BJ (cell line): ENCODE measurements around the gene GPBAR1. TPM values are rescaled to one million over a fixed set of nuclear protein-coding genes. Genes with fewer than 3 reads are reported as not detected.
A peak's percentile ranks its signal among the peaks of the same experiment; 100 is the strongest.

Experiments used
- CTCF ChIA-PET: fragments of 350-600 bp; formaldehyde crosslinking; extraction: SDS; loops from one replicate; lab custom pipeline; 2021; ENCODE audit warnings: antibody characterized with exemption, inconsistent platforms; lab: Yijun Ruan, JAX
- POLR2A ChIA-PET: fragments of 300-600 bp; sonication (Branson Sonifier 250); formaldehyde crosslinking; extraction: SDS; loops from one replicate; lab custom pipeline; 2021; ENCODE audit warnings: antibody characterized with exemption; lab: Charles Lee
- DNase-seq: peaks from one replicate; pipeline ENCODE4 v3.0.0-alpha.2; 2011; ENCODE audit warnings: low read depth
- H3K27me3 ChIP-seq: 2 replicates; pipeline ENCODE4 v1.6.0; 2011; ENCODE audit warnings: low read length; ENCODE audit not compliant: control insufficient read depth, insufficient read depth
- H3K36me3 ChIP-seq: 2 replicates; pipeline ENCODE4 v1.5.1; 2011; ENCODE audit warnings: low read length; ENCODE audit not compliant: control insufficient read depth, insufficient read depth
- H3K4me3 ChIP-seq: 2 replicates; pipeline ENCODE4 v1.5.1; 2011; ENCODE audit warnings: low read depth, mild to moderate bottlenecking, control low read depth, low read length
- CTCF ChIP-seq: IDR thresholded peaks from 2 replicates; pipeline ENCODE4 v1.5.1; 2011; ENCODE audit warnings: low read depth, mild to moderate bottlenecking, control low read depth, inconsistent platforms, low read length, moderate library complexity; ENCODE audit not compliant: insufficient read depth
- polyA plus RNA-seq: library from polyadenylated mRNA; depleted of rRNA; stranded (reverse); fragments of >200 nt; gene quantifications from 2 replicates; pipeline ENCODE4 v1.2.3, GENCODE V29; 2011

The GPBAR1 gene
- polyA plus RNA-seq, 1 experiment: not detected

- CTCF ChIA-PET: interaction anchor here (1.0 to 3.7 kb wide), 3 partner anchors 28 to 63 kb away, joined by 3 to 12 read pairs (median 8); partner anchors contain the start of gene TMBIM1
- no peak for DNase-seq
- H3K36me3 ChIP-seq: peaks cover 26% of the 10 kb centered on the region
Observed at GRCh38 chr2:218229851-218230250, 31.0 kb upstream of the GPBAR1 start.

GRCh38 chr2:218230882-218231281 lies 29.9 kb upstream of the GPBAR1 start:
- 0 out of 2 replicates have a peak, but pooled peaks have one; percentile 6 for TF ChIP-seq CTCF
- no peak for DNase-seq
- Histone ChIP-seq H3K27me3 (no peaks in the 10 kb centered on the region), H3K4me3 (no peak overlapping the region), H3K36me3 (peaks cover 29% of the 10 kb centered on the region)
- CTCF ChIA-PET: interaction anchor here (0.6 to 3.7 kb wide), 5 partner anchors 8 to 40 kb away, joined by 3 to 12 read pairs (median 3); no protein-coding TSS in a partner anchor
- POLR2A ChIA-PET: no interaction called here

More at GRCh38 chr2:218229851-218230250, 31.0 kb upstream of the GPBAR1 start:
- H3K27me3 ChIP-seq: no peaks in the 10 kb centered on the region
- TF ChIP-seq CTCF: no peak
- POLR2A ChIA-PET: interaction anchor here (0.7 kb wide), 1 partner anchor 137 kb away, joined by 4 read pairs; no protein-coding TSS in a partner anchor
- no peak overlapping the region for H3K4me3 ChIP-seq

DNA sequence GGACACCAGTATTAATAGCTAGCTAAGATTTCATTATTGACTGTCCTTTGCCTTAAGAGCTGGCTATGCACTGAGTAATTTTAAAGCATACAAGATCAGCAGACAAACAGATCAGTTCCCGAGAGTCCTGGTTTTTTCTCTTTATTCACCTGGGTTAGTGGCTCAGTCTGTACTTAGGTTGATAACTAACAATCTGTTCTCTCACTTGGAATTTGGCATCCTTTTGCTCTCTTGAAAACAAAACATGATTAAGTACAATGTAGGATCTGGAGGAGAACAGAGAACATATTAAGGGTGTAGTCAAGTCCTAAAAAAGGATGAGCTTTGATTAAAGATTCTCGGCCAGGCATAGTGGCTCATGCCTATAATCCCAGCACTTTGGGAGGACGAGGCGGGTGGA lies 27.3 kb upstream of the GPBAR1 start:
- CTCF ChIA-PET: no interaction called here
- POLR2A ChIA-PET: no interaction called here
- H3K36me3 ChIP-seq: peaks cover 25% of the 10 kb centered on the region
- DNase-seq: no peak
- H3K4me3 ChIP-seq: no peak overlapping the region
- TF ChIP-seq CTCF: no peak
- no peaks in the 10 kb centered on the region for H3K27me3 ChIP-seq

- TF ChIP-seq CTCF: no peak
- no peaks in the 10 kb centered on the region for H3K27me3 ChIP-seq
- CTCF ChIA-PET: no interaction called here
- no peak overlapping the region for H3K4me3 ChIP-seq
- POLR2A ChIA-PET: no interaction called here
- no peak for DNase-seq
- H3K36me3 ChIP-seq: peaks cover 26% of the 10 kb centered on the region
Observed at GRCh38 chr2:218234521-218234920, 26.3 kb upstream of the GPBAR1 start.

DNA sequence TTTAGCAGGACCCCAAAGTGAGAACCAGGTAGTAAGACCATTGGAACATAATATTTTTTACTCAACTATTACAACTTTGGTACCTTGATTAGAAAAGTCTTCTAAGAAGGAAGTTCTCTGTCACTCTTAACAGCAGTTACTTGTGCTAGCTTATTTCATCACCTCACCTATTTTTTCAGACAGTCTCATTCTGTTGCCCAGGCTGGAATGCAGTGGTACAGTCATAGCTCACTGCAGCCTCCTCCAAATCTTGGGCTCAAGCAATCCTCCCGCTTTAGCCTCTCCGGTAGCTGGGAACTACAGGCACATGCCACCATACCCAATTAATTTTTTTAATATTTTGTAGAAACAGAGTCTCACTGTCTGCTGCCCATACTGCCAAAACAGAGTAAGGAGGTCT lies 25.8 kb upstream of the GPBAR1 start:
- Histone ChIP-seq H3K4me3 (no peak overlapping the region), H3K27me3 (no peaks in the 10 kb centered on the region), H3K36me3 (peaks cover 26% of the 10 kb centered on the region)
- no peak for DNase-seq
- ChIA-PET CTCF (no interaction called here), POLR2A (no interaction called here)
- no peak for TF ChIP-seq CTCF
